Skeletal muscle tissue (tissue), 4 donors: ENCODE measurements around the gene RYR3. TPM values are rescaled to one million over a fixed set of nuclear protein-coding genes. Genes with fewer than 3 reads are reported as not detected.
A peak's percentile ranks its signal among the peaks of the same experiment; 100 is the strongest.

ENCODE experiments used
- H3K27ac ChIP-seq: one replicate; pipeline ENCODE4 v1.7.0; 2013; ENCODE audit warnings: mild to moderate bottlenecking, low read depth, low read length, inconsistent platforms
- H3K27me3 ChIP-seq, 3 donors: one replicate each; pipeline ENCODE4 v1.7.0; 2013; ENCODE audit warnings: low read length in 3 of 3; ENCODE audit not compliant: control insufficient read depth in 3 of 3, insufficient read depth in 3 of 3
- H3K36me3 ChIP-seq, 3 donors: one replicate each; pipeline ENCODE4 v1.7.0; 2013; ENCODE audit warnings: low read length in 3 of 3; ENCODE audit not compliant: control insufficient read depth in 3 of 3, insufficient read depth in 3 of 3
- H3K4me1 ChIP-seq, 3 donors: one replicate each; pipeline ENCODE4 v1.7.0; 2013; ENCODE audit warnings: low read length in 3 of 3, mild to moderate bottlenecking in 3 of 3; ENCODE audit not compliant: control insufficient read depth in 3 of 3, insufficient read depth in 3 of 3
- H3K4me3 ChIP-seq, 3 donors: one replicate each; pipeline ENCODE4 v1.7.0; 2013; ENCODE audit warnings: low read length in 3 of 3
- H3K9ac ChIP-seq, 3 donors: one replicate each; pipeline ENCODE4 v1.7.0; 2013; ENCODE audit warnings: low read length in 3 of 3, mild to moderate bottlenecking in 3 of 3, moderate library complexity in 2 of 3, low read depth in 1 of 3
- H3K9me3 ChIP-seq, 3 donors: one replicate each; pipeline ENCODE4 v1.7.0; 2013; ENCODE audit warnings: low read length in 3 of 3; ENCODE audit not compliant: control insufficient read depth in 3 of 3
- total RNA-seq: library from RNA; depleted of rRNA; stranded (reverse); fragments of >200 nt; gene quantifications from one replicate; pipeline ENCODE4 v1.2.3, GENCODE V29; 2014
- donor health status: Osteomylitis.

The RYR3 gene
- total RNA-seq, 1 donor from 2014 or later = 50.6 TPM

DNA sequence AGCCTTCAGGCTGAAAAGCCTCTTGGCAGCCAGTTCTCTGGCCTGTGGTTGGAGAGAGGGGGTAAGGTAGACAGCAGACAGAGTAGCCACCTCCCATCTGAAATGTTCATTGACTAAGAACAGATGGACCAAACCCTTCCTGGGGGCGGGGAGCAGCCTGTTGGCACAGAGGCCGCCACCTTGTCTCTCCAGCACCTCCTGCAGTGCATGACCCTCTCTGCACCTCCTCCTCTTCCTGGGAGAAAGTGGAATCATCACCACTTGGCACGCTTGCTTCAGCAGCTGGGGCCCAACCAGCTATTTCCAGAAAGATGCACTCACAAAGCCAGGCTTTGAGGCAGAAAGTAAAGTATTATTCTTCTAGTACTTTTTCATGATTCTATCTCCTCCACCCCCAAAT lies 344.1 kb downstream of the RYR3 start:
- Histone ChIP-seq H3K27ac (no peak overlapping the region), H3K4me3 (no peak overlapping the region), H3K9ac (no peak overlapping the region), H3K4me1 (peaks cover 3 to 6% (median 5%) of the 10 kb centered on the region in 3 donors), H3K27me3 (no peaks in the 10 kb centered on the region), H3K36me3 (peaks cover 0 to 2% (median under 1%) of the 10 kb centered on the region in 3 donors), H3K9me3 (no peaks in the 10 kb centered on the region)

DNA sequence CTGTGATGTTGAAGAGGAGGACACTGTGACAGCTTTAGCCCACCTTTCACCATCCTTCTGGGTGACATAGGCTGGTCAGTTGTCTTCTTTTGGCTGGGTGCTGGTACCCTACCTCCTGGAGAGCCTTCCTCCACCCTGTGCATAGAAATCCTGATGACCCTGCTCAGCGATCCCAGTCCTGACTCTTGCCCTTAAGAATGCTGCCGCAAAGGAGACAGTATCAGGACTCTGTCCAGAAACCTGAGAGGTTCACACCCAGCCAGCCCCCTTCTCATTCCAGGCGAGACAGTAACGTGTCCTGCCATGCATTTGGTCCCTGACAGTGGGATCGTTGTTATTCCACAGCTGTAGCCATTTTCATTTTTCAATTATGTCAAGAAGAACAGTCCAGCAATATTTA lies 344.7 kb downstream of the RYR3 start:
- Histone ChIP-seq H3K36me3 (peaks cover 0 to 6% (median 0%) of the 10 kb centered on the region in 3 donors), H3K27ac (no peak overlapping the region), H3K4me3 (no peak overlapping the region), H3K9ac (peak overlapping the region in 1 of 3 donors; percentile 16), H3K4me1 (peaks cover 3 to 6% (median 5%) of the 10 kb centered on the region in 3 donors), H3K9me3 (no peaks in the 10 kb centered on the region), H3K27me3 (no peaks in the 10 kb centered on the region)

DNA sequence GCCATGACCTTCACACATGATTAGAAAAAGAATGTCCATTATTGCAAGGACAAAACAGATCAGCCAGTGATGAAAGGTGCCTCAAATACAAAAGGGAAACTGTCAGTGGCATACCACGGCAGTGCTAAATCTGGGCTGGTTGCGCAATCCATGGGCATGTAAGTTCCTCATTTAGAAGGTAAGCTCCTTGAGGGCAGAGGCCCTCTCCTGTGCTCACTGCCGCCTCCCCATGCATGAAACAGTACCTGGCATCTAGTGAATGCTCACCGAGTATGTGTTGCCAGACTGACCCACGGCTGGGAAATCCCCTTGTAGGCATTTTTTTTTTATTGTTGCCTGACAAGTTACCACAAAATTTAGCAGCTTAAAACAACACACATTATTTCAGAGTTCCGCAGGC lies 345.4 kb downstream of the RYR3 start:
- Histone ChIP-seq H3K4me3 (no peak overlapping the region), H3K9me3 (no peaks in the 10 kb centered on the region), H3K36me3 (peaks cover 0 to 6% (median 0%) of the 10 kb centered on the region in 3 donors), H3K27me3 (no peaks in the 10 kb centered on the region), H3K9ac (no peak overlapping the region), H3K27ac (no peak overlapping the region), H3K4me1 (peaks cover 3 to 6% (median 5%) of the 10 kb centered on the region in 3 donors)

DNA sequence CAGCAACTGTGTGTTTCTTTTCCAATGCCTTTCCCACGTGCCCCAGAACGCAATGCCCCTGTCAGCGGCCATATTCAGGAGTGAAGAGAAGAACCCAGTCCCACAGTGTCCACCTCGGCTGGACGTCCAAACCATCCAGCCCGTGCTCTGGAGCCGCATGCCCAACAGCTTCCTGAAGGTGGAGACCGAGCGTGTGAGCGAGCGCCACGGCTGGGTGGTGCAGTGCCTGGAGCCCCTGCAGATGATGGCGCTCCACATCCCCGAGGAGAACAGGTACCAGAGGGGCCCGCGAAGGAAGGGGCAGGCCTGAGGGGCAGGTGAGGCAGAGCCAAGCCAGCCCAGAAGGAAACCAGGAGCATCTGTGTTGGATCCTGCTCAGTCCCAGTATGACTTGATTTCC lies 349.4 kb downstream of the RYR3 start:
- Histone ChIP-seq H3K4me3 (no peak overlapping the region), H3K9ac (no peak overlapping the region), H3K36me3 (peaks cover 0 to 16% (median 10%) of the 10 kb centered on the region in 3 donors), H3K27me3 (no peaks in the 10 kb centered on the region), H3K9me3 (no peaks in the 10 kb centered on the region), H3K27ac (no peak overlapping the region), H3K4me1 (peaks cover 3 to 5% (median 4%) of the 10 kb centered on the region in 3 donors)

DNA sequence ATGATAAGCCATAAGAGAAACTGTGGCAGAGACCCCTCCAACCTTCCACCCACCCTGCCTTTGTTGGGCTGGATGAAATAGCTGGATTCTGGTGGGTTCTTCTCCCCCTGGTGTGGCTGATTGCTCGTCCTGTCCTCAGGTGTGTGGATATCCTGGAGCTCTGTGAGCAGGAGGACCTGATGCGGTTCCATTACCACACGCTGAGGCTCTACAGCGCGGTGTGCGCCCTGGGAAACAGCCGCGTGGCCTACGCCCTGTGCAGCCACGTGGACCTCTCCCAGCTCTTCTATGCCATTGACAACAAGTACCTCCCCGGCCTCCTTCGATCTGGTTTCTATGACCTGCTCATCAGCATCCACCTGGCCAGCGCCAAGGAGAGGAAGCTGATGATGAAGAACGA lies 351.2 kb downstream of the RYR3 start:
- no peaks in the 10 kb centered on the region for H3K9me3 ChIP-seq
- H3K36me3 ChIP-seq = peaks cover 0 to 18% (median 10%) of the 10 kb centered on the region in 3 donors
- H3K9ac ChIP-seq = no peak overlapping the region
- no peaks in the 10 kb centered on the region for H3K4me1 ChIP-seq
- H3K4me3 ChIP-seq = no peak overlapping the region
- no peaks in the 10 kb centered on the region for H3K27me3 ChIP-seq
- no peak overlapping the region for H3K27ac ChIP-seq

DNA sequence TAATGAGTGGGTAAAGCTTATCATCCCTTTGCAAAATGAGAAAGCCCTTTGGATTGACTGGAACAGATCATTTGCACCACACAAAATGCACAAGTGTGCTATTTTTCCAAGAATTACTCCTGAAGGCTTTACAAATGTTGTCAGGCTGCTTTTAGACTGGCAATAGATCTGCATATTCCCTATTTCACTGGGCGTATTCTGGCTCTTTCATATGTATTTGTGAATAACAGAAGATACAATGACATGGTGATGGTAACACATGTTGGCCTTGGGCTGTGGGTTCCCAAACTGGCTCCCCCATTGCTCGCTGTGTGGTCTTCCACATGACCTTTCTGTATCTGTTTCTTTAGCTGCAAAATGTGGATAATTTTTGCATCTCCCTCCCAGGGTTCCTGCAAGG lies 354.2 kb downstream of the RYR3 start:
- no peaks in the 10 kb centered on the region for H3K9me3 ChIP-seq
- H3K4me3 ChIP-seq = no peak overlapping the region
- peaks cover 0 to 18% (median 10%) of the 10 kb centered on the region in 3 donors for H3K36me3 ChIP-seq
- no peaks in the 10 kb centered on the region for H3K27me3 ChIP-seq
- H3K9ac ChIP-seq = no peak overlapping the region
- H3K4me1 ChIP-seq = no peaks in the 10 kb centered on the region
- no peak overlapping the region for H3K27ac ChIP-seq

DNA sequence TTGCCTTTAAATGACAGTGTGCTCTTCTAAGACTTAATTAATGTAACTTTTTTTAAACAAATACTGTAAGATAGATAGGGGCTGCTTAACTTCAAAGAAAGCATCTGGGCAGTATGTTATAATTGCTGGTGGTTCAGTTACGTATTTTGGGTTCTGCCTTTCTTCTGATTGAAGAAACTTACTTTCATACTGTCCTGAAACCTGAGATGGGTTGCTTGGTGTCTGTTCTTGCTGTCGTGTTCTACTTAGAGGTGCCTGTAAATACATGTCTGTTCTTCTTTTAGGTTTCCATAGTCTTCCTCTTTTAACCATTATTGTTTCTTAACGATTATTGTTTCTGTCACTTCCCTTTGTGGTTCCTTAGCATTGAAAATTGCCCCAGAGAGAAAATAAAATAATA lies 359.8 kb downstream of the RYR3 start:
- peaks cover 0 to 5% (median under 1%) of the 10 kb centered on the region in 3 donors for H3K36me3 ChIP-seq
- no peak overlapping the region for H3K4me3 ChIP-seq
- H3K27ac ChIP-seq = no peak overlapping the region
- H3K9ac ChIP-seq = no peak overlapping the region
- H3K4me1 ChIP-seq = no peaks in the 10 kb centered on the region
- H3K9me3 ChIP-seq = no peaks in the 10 kb centered on the region
- H3K27me3 ChIP-seq = peaks cover 0 to 3% (median 0%) of the 10 kb centered on the region in 3 donors

DNA sequence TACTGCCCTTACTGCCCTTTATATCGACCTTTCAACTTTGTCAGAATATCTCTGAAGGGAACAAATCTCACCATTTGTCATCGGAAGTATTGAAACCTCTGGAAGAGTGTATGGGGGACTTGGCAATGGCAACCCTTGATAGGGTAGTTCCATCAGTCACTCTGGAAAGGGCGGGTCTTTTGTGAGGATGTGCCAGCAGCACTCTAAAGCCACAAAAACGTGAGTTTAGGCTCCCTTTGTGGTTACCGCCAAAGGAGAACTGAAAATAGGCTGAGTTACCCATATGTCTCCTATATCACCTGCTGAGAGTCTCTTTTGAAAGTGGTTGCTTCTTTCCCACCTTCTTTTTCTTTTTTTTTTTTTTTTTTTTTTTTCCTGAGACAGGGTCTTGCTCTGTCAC lies 360.7 kb downstream of the RYR3 start:
- no peak overlapping the region for H3K9ac ChIP-seq
- H3K4me3 ChIP-seq = no peak overlapping the region
- no peaks in the 10 kb centered on the region for H3K9me3 ChIP-seq
- peaks cover 0 to 3% (median 0%) of the 10 kb centered on the region in 3 donors for H3K27me3 ChIP-seq
- no peak overlapping the region for H3K27ac ChIP-seq
- peaks cover 0 to 5% (median 0%) of the 10 kb centered on the region in 3 donors for H3K36me3 ChIP-seq
- H3K4me1 ChIP-seq = no peaks in the 10 kb centered on the region

DNA sequence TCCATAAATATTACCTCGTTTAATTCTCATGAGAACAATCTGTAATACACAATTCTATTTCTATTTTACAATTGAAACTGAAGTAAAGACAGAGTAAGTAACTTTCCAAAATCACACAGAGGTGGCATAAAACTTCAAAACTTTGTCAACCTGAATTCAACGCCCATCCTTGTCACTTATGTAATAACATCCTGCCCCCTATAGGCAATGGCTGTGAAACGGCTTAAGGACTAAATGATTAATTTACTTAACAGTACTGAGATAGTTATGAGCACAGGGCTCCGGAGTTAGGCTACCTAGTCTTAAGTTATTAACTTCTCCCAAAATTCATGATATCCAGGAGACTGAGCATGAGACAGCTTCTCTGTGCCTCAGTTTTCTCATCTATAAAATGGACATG lies 364.5 kb downstream of the RYR3 start:
- H3K4me1 ChIP-seq = peaks cover 0 to 2% (median 0%) of the 10 kb centered on the region in 3 donors
- H3K4me3 ChIP-seq = no peak overlapping the region
- H3K9me3 ChIP-seq = no peaks in the 10 kb centered on the region
- H3K9ac ChIP-seq = no peak overlapping the region
- H3K27me3 ChIP-seq = peaks cover 0 to 3% (median 0%) of the 10 kb centered on the region in 3 donors
- peaks cover 0 to 5% (median 0%) of the 10 kb centered on the region in 3 donors for H3K36me3 ChIP-seq
- H3K27ac ChIP-seq = no peak overlapping the region

DNA sequence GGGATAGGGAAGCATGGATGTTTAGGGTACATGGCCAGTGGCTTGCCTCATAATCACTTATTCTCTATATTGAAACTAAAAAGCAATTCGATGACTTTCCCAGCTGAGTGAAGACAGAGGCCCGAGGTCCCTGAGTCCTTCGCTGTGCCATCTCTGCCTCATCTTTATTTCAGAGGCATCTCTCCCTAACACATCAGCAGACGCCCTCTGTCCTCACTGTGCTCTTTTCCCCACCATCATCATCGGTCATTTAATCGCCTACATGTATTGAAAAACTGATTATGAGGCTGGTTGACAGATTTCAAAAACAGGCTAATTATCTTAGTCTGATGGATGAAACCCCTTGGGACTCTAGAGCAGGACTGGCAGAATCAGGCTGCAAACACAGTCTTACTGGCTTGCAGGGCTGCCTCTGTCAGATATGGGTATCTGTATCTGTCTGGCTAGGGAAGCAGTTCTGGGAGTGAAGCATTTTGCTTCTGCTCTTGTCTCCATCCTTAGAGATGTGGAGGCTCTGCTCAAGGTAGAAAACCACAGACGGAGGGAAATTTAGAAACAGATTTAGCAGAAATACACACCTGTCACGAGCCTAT lies 366.6 kb downstream of the RYR3 start:
- Histone ChIP-seq H3K27me3 (no peaks in the 10 kb centered on the region), H3K36me3 (peaks cover 0 to 5% (median 0%) of the 10 kb centered on the region in 3 donors), H3K4me3 (no peak overlapping the region), H3K9ac (no peak overlapping the region), H3K4me1 (peaks cover 6 to 7% (median 6%) of the 10 kb centered on the region in 3 donors), H3K27ac (no peak overlapping the region), H3K9me3 (no peaks in the 10 kb centered on the region)
